Glomerular endothelial cell (primary cell): Measurements from ENCODE around the gene CTSD. TPM values are rescaled to one million over a fixed set of nuclear protein-coding genes. Genes with fewer than 3 reads are reported as not detected.

Experiments
- DNase-seq: peaks from one replicate; pipeline ENCODE4 v3.0.0-alpha.2; 2011; ENCODE audit warnings: low read depth, low spot score; ENCODE audit errors: extremely low read depth
- total RNA-seq: library from RNA; depleted of rRNA; stranded (reverse); fragments of >200 nt; gene quantifications from 2 replicates; pipeline ENCODE4 v1.2.3, GENCODE V29; 2015

CTSD gene
- total RNA-seq, 1 donor from 2014 or later, result 739 TPM

GRCh38 chr11:1782831-1783724 lies 19.4 kb upstream of the CTSD start:
- no peak for DNase-seq

DNA sequence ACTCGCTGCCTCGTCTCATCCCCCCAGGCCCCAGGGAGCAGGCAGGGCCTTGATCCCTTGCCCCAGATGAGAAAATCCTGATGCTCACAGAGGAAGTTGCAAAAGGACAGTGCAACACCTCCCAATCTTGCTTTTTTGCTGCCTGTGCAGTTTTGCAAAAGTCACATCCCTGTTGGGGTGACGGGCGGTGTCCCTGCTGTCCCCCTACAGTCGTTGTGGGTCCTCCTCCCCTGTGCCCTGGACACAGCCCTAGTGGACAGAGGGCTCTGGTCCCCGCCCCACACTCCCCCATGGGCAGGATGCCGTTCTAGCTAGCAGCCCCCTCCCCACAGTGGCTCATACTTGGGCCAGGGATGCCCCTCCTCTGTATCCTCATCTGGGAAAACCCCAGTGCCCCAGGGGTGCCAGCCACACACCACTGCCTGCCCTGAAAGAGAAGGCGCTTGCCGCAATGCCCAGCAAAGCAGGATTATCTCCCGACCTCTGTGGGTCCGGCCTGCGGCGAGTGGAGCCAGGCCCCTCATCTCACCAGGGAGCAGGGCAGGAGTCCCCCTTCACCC lies 18.4 kb upstream of the CTSD start:
- DNase-seq, result no peak

GRCh38 chr11:1781593-1781975 lies 17.9 kb upstream of the CTSD start:
- DNase-seq, result no peak

DNA sequence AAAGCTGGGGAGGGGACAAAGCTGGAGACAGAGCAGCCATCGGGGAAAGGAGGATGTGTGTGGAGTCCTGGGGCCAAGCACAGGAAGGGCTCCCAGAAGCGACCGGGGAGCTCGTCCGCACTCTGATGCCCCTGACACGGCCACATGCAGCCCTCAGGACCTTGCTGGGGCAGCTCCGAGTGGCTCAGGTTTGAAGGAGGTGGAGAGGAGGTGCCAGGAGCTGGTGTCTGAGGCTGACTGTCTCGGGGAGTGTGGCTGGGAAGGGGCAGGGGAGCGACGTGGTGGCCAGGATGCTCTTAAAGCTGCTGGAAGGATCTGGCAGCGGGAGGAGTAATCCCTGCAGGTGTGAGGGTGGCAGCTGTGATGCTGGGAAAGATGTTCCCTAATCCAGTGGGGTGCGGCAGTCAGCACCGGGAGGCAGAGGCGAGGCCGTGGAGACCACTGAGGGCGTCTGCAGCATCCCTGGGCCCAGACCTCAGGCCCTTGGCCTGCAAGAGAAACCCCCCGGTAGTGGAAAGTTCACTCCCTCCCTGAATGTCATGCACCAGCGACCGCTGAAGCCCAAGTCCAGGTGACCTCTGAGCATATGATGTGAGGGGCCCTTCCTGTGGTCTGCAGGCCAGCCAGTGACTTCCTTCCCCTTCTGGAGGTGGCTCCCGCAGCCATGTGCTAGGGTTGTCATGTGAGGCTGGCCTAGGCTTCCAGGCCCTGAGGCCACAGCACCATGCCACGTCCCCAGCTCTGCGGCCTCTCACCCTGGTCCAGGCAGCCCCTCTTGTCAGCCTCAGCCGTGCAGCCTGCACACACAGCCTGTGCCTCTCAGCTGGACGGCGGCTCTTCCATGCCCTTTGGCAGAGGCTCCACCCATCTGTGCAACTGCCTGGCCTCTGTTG lies 17.2 kb upstream of the CTSD start:
- DNase-seq, result no peak

- no peak for DNase-seq
These were observed 16.3 kb upstream of the CTSD start for GRCh38 chr11:1779806-1780699.

- no peak for DNase-seq
These were observed 15.5 kb upstream of the CTSD start for GRCh38 chr11:1779034-1779805.

DNA sequence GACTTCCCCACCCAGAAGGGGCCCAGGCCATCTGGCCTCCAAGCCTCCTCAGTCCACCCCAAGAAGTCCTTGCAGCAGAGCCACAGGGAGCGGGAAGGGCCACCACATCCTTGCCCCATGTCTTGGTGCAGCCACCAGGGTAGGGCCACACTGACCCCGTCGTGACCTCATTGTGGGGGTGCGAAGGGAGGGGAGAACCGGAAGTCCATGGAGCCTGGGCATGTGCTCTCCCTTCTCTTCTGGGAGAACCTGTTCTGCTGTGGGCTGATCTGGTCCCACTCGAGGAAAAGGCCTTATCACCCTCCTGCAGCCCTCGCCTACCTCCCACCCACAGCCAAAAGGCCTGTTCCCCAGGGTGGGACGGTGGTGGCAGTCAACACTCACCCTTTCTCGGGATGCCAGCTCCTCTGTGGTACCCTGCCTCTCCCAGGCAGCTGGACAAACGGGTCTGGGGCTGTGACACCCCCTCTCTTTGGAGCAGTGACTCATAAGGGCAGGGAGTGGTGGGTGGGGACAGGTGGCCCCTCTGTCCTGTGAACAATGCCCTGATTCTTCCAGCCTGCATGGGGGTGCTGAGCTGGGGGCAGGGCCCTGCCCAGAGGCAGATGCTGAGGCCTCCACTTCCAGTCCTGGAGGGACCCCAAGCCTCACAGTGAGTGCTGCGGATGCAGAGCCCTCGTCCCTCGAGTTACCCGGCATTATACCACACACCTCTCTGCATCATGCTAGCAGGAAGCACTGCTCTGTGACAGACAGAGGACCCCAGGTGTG lies 14.6 kb upstream of the CTSD start:
- no peak for DNase-seq

GRCh38 chr11:1777737-1778136 lies 14.0 kb upstream of the CTSD start:
- DNase-seq, result no peak

DNA sequence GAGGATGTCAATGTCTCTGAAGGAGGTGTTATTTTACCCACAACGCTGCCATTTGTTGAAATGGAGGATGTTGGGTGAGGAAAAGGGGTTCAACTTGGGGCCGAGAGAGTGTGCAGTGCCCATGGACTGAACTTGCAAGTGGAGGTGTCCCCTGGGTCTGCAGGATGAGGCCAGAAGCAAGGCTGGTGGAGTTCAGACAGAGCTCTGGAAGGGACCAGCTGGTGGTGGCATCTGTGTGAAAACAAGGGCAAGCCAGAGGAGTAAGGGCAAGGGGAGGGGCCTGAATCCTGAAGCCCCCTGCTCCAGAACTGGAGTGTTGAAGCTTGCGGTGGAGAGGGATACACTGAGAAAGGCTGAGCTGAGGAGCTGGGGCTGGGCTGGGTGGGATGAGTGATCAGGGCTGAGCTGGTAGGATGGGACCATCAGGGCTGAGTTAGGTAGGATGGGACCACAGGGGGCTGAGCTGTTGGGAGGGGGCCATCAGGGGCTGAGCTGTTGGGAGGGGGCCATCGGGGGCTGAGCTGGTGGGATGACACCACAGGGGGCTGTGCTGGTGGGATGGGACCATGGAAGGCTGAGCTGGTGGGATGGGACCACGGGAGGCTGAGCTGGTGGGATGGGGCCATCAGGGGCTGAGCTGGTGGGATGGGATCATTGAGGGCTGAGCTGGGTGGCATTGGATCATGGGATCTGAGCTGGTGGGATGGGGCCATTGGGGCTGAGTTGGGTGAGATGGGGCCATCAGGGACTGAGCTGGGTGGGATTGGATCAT lies 13.4 kb upstream of the CTSD start:
- no peak for DNase-seq

DNA sequence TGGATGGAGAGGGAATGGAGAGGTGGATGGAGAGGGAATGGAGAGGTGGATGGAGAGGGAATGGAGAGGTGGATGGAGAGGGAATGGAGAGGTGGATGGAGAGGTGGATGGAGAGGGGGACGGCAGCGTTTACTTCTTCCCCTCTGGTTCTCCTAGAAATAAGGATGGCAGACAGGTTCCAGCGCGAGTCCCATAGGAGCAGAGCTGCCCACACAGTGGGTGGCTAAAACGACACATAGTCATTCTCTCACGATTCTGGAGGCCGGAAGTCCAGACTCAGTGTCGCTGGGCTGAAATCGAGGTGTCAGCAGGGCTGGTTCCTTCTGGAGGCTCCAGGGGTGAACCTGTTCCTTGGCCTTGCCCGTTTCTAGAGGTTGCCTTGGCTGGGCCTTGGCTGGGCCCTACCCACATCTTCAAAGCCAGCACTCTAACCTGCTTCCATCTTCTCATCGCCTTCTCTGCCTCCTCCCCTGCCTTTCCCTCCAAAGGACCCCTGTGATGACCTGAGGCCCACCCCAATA lies 12.7 kb upstream of the CTSD start:
- no peak for DNase-seq

DNA sequence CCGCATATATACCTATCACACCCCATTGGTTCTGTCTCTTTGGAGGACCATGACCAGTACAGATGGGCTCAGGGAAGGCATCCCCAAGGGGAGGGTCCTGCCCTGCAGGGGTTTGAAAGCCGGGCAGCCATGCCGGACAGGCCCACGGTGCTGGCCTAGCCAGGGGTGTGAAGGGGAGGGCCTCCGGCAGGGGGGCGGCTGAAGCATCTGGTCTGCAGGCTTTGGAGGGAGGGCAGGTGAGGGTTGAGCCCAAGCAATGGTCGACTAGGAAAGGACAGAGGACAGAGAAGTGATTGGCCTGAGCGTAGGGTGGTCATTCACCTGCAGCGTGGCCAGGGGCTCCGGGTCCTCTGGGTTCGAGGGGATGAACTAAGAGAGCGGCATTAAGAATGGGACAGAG lies 11.2 kb upstream of the CTSD start:
- no peak for DNase-seq

DNA sequence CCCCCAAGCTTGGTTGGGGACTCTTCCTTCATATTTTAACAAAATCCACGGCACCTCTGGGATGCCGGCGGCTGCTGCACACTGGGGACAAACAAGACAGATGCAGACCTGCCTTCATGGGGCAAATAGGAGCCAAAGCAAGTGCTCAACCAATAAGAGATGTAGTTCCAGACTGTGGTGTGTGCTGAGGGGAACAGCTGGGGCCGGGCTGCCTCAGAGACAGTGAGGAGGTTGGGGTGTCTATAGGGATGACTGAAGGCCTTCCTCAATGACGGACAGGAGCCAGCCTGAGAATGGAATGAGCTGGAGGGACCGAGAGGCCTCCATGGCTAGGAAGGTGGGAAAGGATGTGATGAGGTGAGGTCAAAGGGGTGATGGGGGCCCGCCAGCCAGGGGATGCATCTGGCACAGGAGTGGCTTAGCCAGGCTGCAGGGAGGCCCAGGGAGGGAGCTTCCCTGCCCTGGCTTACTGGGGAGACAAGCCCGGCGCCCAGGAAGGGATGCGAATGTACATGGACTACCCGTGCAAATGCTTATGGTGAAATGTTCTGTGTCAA lies 10.3 kb upstream of the CTSD start:
- DNase-seq, result no peak

- no peak for DNase-seq
These were observed 9.6 kb upstream of the CTSD start for GRCh38 chr11:1773131-1773993.

DNA sequence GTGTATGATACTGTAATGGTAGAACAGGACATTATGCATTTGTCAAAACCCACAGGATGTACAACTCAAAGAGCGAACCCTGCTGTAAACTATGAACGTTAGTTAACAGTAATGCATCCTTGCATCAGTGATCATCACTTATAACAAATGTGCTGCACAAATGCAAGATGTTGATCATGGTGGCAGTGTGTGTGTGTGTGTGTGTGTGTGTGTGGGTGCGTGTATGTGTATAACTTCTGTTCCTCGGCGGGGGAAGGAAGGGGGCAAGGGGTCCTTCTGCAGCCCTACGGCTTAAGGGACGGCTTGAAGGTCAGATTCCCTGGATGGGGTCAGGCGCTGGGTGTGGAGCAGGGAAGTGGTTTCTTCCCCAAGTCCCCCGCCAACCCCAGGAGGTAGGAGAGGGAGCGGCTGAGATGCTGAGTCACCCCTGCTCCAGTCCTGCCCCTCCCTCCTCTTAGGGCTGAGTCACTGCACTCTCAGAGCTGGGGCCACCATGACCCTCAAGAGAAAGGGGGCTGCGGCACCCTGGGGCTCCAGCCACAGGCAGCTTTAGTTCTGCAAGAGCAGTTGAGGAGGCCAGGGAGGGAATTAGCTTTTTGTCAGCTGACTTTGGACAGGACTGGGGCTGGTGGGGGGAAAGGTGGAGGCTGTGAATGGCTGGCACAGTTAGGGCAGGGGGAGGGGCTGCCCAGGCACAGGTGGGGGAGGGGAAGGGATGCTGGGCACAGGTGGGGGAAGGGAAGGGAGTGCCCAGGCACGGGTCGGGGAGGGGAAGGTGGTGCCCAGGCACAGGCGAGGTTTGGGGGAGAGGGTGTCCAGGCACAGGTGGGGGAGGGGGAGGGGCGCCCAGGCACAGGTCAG lies 8.8 kb upstream of the CTSD start:
- DNase-seq, result no peak

- DNase-seq, result no peak
These were observed 8.0 kb upstream of the CTSD start for GRCh38 chr11:1771700-1772099.

- no peak for DNase-seq
These were observed 7.5 kb upstream of the CTSD start for GRCh38 chr11:1771273-1771672.
